Measurements from ENCODE around the gene PIGQ. TPM values are rescaled to one million over a fixed set of nuclear protein-coding genes. Genes with fewer than 3 reads are reported as not detected.

The PIGQ gene
- total RNA-seq, 2 experiments from 2014 or later = 28.8 to 29.1 TPM

- Mint-ChIP-seq H3K27me3 (no peaks in the 10 kb centered on the region), H3K36me3 (peaks cover 2% of the 10 kb centered on the region), H3K4me3 (no peak overlapping the region), H3K9me3 (no peaks in the 10 kb centered on the region), H3K4me1 (peaks cover 3% of the 10 kb centered on the region), H3K27ac (no peak overlapping the region)
- DNase-seq = no peak
Measured at GRCh38 chr16:544517-544916, 25.3 kb upstream of the PIGQ start.

DNA sequence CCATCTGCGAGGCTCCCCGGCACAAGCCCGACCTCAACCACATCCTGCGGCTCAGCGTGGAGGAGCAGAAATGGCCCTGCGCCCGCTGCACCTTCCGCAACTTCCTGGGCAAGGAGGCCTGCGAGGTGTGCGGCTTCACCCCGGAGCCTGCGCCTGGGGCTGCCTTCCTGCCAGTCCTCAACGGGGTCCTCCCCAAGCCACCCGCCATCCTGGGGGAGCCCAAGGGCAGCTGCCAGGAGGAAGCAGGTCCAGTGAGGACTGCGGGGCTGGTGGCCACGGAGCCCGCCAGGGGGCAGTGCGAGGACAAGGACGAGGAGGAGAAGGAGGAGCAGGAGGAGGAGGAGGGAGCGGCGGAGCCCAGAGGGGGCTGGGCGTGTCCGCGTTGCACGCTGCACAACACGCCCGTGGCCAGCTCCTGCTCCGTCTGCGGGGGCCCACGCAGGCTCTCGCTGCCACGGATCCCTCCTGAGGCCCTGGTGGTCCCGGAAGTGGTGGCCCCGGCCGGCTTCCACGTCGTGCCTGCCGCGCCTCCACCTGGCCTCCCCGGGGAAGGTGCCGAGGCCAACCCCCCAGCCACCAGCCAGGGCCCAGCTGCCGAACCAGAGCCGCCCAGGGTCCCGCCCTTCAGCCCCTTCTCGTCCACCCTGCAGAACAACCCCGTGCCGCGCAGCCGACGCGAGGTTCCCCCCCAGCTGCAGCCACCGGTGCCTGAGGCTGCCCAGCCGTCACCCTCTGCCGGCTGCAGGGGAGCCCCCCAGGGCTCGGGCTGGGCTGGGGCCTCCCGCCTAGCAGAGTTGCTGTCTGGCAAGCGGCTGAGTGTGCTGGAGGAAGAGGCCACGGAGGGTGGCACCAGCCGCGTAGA is 22.6 kb upstream of the PIGQ start:
- DNase-seq = peak; percentile 43
- Mint-ChIP-seq H3K36me3 (no peaks in the 10 kb centered on the region), H3K27me3 (no peaks in the 10 kb centered on the region), H3K4me3 (no peak overlapping the region), H3K27ac (no peak overlapping the region), H3K9me3 (no peaks in the 10 kb centered on the region), H3K4me1 (peaks cover 3% of the 10 kb centered on the region)

GRCh38 chr16:548586-548985 is 21.2 kb upstream of the PIGQ start:
- Mint-ChIP-seq H3K9me3 (no peaks in the 10 kb centered on the region), H3K27me3 (no peaks in the 10 kb centered on the region), H3K36me3 (no peaks in the 10 kb centered on the region), H3K27ac (no peak overlapping the region), H3K4me3 (no peak overlapping the region), H3K4me1 (no peaks in the 10 kb centered on the region)
- no peak for DNase-seq

DNA sequence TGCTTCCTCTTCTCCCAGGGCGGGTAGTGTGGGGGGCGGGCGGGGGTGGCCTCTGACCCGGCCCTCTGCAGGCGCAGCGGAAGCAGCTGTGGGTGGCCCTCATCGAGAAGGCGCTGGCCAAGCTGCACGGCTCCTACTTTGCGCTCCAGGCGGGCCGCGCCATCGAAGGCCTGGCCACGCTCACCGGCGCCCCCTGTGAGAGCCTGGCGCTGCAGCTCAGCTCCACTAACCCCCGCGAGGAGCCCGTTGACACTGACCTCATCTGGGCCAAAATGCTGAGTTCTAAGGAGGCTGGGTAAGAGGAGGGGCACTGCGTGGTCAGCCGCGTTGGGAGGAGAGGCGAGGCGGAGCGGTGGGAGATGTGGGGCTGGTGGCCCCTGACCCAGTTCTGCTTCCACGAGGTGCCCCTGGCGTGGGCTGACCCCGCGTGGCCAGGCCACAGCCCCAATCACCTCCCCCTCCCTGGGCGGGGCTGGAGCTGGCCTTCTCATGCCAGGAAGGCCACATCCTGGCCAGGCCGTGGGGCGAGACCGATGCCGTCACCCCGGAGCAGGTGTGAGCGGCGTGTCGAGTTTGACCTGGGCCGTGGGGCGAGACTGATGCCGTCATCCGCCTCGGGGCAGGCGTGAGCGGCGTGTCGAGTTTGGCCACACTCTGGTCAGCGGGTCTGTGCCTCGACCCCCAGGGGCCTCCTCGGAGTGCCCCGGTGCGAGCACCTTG is 20.1 kb upstream of the PIGQ start:
- Mint-ChIP-seq H3K27ac (no peak overlapping the region), H3K4me3 (no peak overlapping the region), H3K9me3 (no peaks in the 10 kb centered on the region), H3K27me3 (no peaks in the 10 kb centered on the region), H3K4me1 (no peaks in the 10 kb centered on the region), H3K36me3 (no peaks in the 10 kb centered on the region)
- DNase-seq = no peak

GRCh38 chr16:551210-551609 is 18.6 kb upstream of the PIGQ start:
- no peak for DNase-seq
- Mint-ChIP-seq H3K9me3 (no peaks in the 10 kb centered on the region), H3K4me3 (no peak overlapping the region), H3K4me1 (no peaks in the 10 kb centered on the region), H3K27me3 (no peaks in the 10 kb centered on the region), H3K36me3 (no peaks in the 10 kb centered on the region), H3K27ac (no peak overlapping the region)

GRCh38 chr16:552171-552570 is 17.6 kb upstream of the PIGQ start:
- Mint-ChIP-seq H3K4me1 (no peaks in the 10 kb centered on the region), H3K27me3 (no peaks in the 10 kb centered on the region), H3K4me3 (no peak overlapping the region), H3K27ac (no peak overlapping the region), H3K9me3 (no peaks in the 10 kb centered on the region), H3K36me3 (no peaks in the 10 kb centered on the region)
- no peak for DNase-seq

DNA sequence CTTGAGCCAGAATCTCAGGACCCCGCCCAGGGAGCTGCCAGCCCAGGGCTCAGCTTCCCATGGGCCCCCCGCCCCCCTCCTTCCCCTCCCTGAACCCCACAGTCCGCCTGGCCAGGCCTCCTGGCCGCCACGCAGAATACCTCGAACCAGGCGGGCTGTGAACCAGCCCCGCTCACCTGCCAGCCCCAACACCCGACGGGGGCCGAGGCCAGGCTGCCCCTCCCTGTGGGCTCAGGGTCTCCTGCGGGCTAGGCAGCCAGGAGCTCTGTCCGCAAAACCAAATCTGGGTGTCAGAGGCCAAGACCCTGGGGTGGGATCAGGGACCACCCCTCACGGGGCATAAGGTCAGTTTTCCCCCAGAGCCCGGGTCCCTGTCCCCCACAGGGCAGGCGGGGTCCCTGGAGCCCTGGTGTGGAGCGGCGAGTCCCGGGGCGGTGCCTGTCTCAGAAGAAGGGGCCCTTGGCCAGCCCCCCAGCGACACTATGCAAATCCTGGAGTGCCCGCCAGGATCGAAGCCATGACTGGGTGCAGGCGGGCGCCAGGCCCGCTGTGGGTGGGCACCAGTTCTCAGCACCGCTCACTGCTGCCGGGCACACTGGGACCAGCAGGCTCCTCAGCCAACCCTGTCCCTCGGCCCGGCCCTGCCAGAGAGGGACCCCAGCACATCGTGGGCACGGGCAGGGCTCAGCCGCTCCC is 16.0 kb upstream of the PIGQ start:
- DNase-seq = no peak
- no peaks in the 10 kb centered on the region for H3K36me3 Mint-ChIP-seq
- no peak overlapping the region for H3K4me3 Mint-ChIP-seq
- no peak overlapping the region for H3K27ac Mint-ChIP-seq
- no peaks in the 10 kb centered on the region for H3K4me1 Mint-ChIP-seq
- peaks cover 4% of the 10 kb centered on the region for H3K27me3 Mint-ChIP-seq
- no peaks in the 10 kb centered on the region for H3K9me3 Mint-ChIP-seq

DNA sequence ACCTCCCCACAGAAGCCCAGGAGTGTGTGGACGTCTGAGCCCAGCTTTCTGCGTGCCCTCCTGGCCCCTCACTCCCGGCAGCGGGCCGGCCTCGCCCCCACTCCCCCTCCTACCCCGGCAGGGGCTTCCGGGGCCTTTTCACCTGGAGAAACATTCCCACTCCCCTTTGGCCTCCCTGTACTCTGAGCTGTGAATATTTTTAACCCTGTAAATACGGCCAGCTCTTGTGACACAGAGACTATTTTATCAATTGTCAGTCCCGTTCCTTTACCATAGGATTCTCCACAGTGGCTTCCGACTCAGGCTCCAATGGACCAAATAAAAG is 15.5 kb upstream of the PIGQ start:
- no peaks in the 10 kb centered on the region for H3K36me3 Mint-ChIP-seq
- H3K27me3 Mint-ChIP-seq = peaks cover 4% of the 10 kb centered on the region
- no peaks in the 10 kb centered on the region for H3K9me3 Mint-ChIP-seq
- H3K4me1 Mint-ChIP-seq = no peaks in the 10 kb centered on the region
- DNase-seq = no peak
- no peak overlapping the region for H3K27ac Mint-ChIP-seq
- H3K4me3 Mint-ChIP-seq = no peak overlapping the region

- Mint-ChIP-seq H3K36me3 (no peaks in the 10 kb centered on the region), H3K9me3 (no peaks in the 10 kb centered on the region), H3K4me3 (no peak overlapping the region), H3K27ac (no peak overlapping the region), H3K27me3 (peaks cover 8% of the 10 kb centered on the region), H3K4me1 (no peaks in the 10 kb centered on the region)
- no peak for DNase-seq
Measured at GRCh38 chr16:554640-555365, 15.0 kb upstream of the PIGQ start.

DNA sequence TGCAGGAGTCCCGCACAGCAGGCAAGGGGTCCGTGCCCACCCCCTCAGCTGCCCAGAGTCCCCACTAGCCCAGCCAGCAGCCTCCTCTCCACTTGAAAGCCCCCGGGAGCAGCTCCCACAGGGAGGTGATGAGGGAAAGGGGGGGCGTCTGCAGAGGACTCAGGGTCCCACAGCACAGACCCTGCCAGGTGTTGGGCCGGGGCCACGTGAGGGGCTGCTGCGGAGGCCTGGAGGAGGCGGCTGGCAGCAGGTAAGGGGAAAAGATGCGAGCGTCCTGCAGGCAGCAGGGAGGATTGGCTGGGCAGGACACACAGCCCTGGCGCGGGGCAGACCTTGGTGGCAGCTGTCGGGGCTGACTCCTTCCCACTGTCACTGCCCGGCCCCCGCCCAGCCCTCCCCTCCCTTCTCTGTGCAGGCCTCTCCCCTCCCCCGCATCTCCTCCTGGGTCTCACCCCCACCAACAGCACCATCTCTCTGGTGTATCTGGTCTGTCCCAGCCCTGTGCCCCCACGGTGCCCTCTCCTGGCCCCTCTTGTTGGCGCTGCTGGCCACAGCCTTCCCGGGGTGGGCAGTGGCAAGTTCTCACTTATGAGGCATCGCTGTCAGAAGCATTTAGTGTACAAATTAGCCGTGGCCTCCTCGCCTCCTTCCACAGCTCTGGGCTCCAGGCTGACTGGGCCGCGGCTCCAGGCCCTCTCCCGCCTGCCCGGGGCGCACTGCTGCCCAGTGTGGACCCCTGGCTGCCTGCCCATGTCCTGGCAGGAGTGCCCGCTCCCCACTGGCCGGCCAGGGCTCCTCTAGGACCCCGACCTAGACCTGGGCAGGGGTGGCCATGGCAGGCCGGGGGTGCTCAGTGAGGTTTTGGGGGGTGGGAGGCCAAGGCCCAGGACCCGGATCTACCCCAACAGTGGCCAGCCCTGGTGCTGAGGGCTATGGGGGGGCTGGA is 14.0 kb upstream of the PIGQ start:
- Mint-ChIP-seq H3K27ac (no peak overlapping the region), H3K4me3 (no peak overlapping the region), H3K9me3 (no peaks in the 10 kb centered on the region), H3K36me3 (no peaks in the 10 kb centered on the region), H3K27me3 (peaks cover 8% of the 10 kb centered on the region), H3K4me1 (no peaks in the 10 kb centered on the region)
- no peak for DNase-seq

- Mint-ChIP-seq H3K27ac (no peak overlapping the region), H3K9me3 (no peaks in the 10 kb centered on the region), H3K27me3 (peaks cover 8% of the 10 kb centered on the region), H3K4me1 (no peaks in the 10 kb centered on the region), H3K36me3 (no peaks in the 10 kb centered on the region), H3K4me3 (no peak overlapping the region)
- DNase-seq = no peak
Measured at GRCh38 chr16:556474-557173, 13.1 kb upstream of the PIGQ start.

GRCh38 chr16:557463-558297 is 12.1 kb upstream of the PIGQ start:
- Mint-ChIP-seq H3K4me1 (no peaks in the 10 kb centered on the region), H3K36me3 (no peaks in the 10 kb centered on the region), H3K27me3 (peaks cover 14% of the 10 kb centered on the region), H3K27ac (no peak overlapping the region), H3K9me3 (no peaks in the 10 kb centered on the region), H3K4me3 (no peak overlapping the region)
- DNase-seq = no peak

Measured in activated naive CD8-positive, alpha-beta T cell treated with anti-CD3 and anti-CD28 coated beads for 36 hours (primary cell).